DMS53 (cell line): Measurements from ENCODE around the gene MYPOP.
A peak's percentile ranks its signal among the peaks of the same experiment; 100 is the strongest.
"Not testable (repeated sequence)": the region's sequence is repeated elsewhere in the genome, so short reads cannot be mapped to it uniquely, and the experiment has no call there.

Experiments used
- DNase-seq: peaks from one replicate; lab custom pipeline; 2025; lab: John Stamatoyannopoulos, UW

Gene MYPOP

GRCh38 chr19:45883881-45884681 is 18.3 kb downstream of the MYPOP start:
- DNase-seq, result peak; percentile 70

- DNase-seq, result no peak
Observed at GRCh38 chr19:45883586-45883880, 18.9 kb downstream of the MYPOP start.

GRCh38 chr19:45882652-45883585 is 19.5 kb downstream of the MYPOP start:
- peak; percentile 99 for DNase-seq

GRCh38 chr19:45881909-45882528 is 20.4 kb downstream of the MYPOP start:
- peak; percentile 95 for DNase-seq

- DNase-seq, result peak; percentile 90
Observed at GRCh38 chr19:45881082-45881908, 21.1 kb downstream of the MYPOP start.

GRCh38 chr19:45879971-45880370 is 22.4 kb downstream of the MYPOP start:
- no peak for DNase-seq

GRCh38 chr19:45879055-45879454 is 23.4 kb downstream of the MYPOP start:
- no peak for DNase-seq

- peak; percentile 90 for DNase-seq
Observed at GRCh38 chr19:45878043-45878794, 24.2 kb downstream of the MYPOP start.

GRCh38 chr19:45876411-45877197 is 25.8 kb downstream of the MYPOP start:
- no peak for DNase-seq

- DNase-seq, result no peak
Observed at GRCh38 chr19:45876161-45876410, 26.3 kb downstream of the MYPOP start.

- no peak for DNase-seq
Observed at GRCh38 chr19:45874620-45874966, 27.8 kb downstream of the MYPOP start.

GRCh38 chr19:45873219-45873772 is 29.1 kb downstream of the MYPOP start:
- DNase-seq, result no peak

- no peak for DNase-seq
Observed at GRCh38 chr19:45872095-45872919, 30.1 kb downstream of the MYPOP start.

GRCh38 chr19:45870798-45871197 is 31.6 kb downstream of the MYPOP start:
- no peak for DNase-seq

GRCh38 chr19:45867241-45867640 is 35.2 kb downstream of the MYPOP start:
- not testable (repeated sequence) for DNase-seq

GRCh38 chr19:45866400-45867176 is 35.8 kb downstream of the MYPOP start:
- no peak for DNase-seq

- peak; percentile 23 for DNase-seq
Observed at GRCh38 chr19:45865269-45865948, 37.0 kb downstream of the MYPOP start.

- DNase-seq, result no peak
Observed at GRCh38 chr19:45864629-45865082, 37.8 kb downstream of the MYPOP start.
